Coronary artery (tissue), 2 donors: Measurements from ENCODE around the gene CTIF.

Experiments used
- DNase-seq: peaks from one replicate; pipeline ENCODE4 v3.0.0-alpha.2; 2017; ENCODE audit warnings: low spot score
- H3K27ac ChIP-seq, 2 donors: fragments of 200-600 bp; sonication (generic); one replicate each; pipeline ENCODE4 v1.5.1; 2016 to 2019
- H3K4me3 ChIP-seq: fragments of 200-600 bp; sonication (generic); 2 replicates; pipeline ENCODE4 v1.5.1; 2016; ENCODE audit warnings: mild to moderate bottlenecking, moderate library complexity
- TF ChIP-seq, protein P1 (sequence below): fragments of 200-600 bp; sonication (generic); IDR thresholded peaks from one replicate; pipeline ENCODE4 v1.5.1; 2019; ENCODE audit warnings: antibody characterized with exemption

The CTIF gene

DNA sequence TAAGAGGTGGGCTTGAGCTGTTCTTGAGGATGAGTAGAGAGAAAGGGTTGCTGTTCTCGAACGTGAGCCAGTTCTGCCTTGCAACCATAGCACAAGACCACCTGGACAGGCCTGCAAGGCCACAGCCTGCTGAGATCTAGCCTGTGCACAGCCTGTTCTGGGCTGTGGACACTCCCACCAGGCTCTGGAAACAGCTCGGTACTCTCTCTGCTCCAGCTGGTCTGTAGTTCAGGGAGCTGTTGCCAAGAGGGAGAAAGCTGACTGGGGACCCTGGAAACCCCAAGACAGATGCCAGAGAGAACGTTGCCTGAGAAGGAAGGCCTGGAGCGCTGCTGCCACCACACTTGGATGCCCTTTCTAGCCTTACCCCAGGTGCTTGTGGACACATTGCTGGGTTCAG, 69.8 kb downstream of the CTIF start:
- Histone ChIP-seq H3K4me3 (no peak overlapping the region), H3K27ac (no peak overlapping the region)
- TF ChIP-seq, protein P1, sequence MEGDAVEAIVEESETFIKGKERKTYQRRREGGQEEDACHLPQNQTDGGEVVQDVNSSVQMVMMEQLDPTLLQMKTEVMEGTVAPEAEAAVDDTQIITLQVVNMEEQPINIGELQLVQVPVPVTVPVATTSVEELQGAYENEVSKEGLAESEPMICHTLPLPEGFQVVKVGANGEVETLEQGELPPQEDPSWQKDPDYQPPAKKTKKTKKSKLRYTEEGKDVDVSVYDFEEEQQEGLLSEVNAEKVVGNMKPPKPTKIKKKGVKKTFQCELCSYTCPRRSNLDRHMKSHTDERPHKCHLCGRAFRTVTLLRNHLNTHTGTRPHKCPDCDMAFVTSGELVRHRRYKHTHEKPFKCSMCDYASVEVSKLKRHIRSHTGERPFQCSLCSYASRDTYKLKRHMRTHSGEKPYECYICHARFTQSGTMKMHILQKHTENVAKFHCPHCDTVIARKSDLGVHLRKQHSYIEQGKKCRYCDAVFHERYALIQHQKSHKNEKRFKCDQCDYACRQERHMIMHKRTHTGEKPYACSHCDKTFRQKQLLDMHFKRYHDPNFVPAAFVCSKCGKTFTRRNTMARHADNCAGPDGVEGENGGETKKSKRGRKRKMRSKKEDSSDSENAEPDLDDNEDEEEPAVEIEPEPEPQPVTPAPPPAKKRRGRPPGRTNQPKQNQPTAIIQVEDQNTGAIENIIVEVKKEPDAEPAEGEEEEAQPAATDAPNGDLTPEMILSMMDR, result no peak
- no peak for DNase-seq

DNA sequence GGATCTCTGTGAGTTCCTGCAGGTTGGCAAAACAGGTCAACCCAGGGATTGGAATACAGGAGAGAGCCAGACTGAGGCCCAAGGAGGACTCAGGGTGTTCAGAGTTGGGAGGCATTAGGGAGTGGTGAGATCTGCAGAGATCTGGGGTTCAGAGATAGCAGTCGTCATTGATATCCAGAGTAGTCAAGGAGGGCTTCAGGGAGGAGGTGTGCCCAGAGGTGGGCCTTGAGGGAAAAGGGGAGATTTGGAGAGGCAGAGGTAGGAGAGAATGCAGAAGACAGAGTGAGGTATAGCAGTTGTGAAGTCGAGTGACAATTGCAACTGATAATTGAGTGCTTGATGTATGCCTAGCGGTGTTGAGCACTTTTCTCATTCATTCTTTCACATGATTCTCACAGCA, 70.3 kb downstream of the CTIF start:
- no peak for DNase-seq
- H3K27ac ChIP-seq, result no peak overlapping the region
- H3K4me3 ChIP-seq, result no peak overlapping the region
- TF ChIP-seq, protein P1, result no peak

DNA sequence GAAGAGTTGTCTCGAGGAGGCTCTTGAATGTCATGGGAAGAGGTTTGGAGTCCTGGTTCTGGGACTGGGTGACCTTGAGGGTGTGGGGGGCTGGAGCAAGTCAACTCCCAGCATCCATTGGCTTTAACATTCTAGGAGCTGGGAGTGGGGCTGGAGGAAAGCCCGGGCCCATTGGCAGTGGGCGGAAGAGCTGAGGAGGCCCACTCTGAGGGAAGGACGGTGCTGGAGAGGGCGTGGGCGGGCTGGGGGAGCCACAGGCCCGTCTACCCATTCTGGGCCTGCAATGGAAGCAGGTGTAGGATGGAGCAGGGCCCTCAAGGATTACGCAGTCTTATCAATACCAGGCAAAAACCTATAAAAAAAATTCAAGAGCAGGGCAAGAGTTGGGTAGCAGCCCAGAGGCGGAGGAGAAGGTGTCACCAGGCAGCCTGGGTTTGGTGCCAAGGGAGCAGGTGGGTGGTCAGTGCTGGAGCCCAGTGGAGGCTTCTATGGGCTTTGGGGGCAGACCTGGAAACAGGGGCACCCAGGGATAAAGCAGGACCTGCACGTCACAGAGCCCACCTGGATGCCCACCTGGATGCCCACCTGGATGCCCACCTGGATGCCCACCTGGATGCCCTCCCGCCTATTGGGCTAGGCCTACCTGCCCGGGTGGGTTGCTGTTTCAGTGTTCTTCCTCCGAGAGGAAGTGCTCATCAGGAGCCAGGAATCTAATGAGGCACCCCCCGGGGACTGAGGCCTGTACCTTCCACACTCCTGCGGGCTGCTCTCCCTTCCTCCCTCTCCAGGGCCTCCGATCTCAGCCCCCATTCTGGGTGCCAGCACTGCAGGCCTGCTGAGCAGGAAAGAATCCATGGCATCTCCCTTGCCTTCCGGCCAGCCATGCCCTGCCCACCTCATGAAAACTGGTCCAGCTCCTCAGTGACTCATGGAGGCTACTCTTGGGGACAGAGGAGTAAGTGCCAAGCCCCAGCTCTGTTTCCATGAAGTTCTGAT, 71.3 kb downstream of the CTIF start:
- no peak for DNase-seq
- H3K4me3 ChIP-seq, result no peak overlapping the region
- TF ChIP-seq, protein P1, result no peak
- H3K27ac ChIP-seq, result peak overlapping the region in 1 of 2 donors; percentile 88

DNA sequence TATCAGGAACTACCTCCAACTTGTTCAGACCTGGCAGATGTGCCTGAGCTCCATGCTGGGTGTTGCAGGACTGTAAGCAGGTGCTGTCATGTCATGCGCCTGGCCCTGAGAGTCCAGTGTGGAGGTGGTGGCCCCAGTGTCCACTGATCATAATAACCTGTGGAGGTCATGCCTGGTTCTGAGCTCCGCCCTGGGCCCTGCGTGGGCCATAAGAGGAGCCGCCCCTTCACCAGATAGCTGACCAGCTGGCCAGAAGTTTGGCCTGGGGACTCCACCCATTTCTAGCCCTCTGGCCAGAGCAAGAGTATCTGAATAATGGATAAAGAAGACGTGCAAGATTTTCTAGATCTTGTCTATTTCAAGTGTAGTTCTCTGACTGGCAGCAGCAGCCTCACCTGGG, 72.4 kb downstream of the CTIF start:
- peak overlapping the region in 1 of 2 donors; percentile 88 for H3K27ac ChIP-seq
- no peak for DNase-seq
- TF ChIP-seq, protein P1, result no peak
- H3K4me3 ChIP-seq, result no peak overlapping the region

DNA sequence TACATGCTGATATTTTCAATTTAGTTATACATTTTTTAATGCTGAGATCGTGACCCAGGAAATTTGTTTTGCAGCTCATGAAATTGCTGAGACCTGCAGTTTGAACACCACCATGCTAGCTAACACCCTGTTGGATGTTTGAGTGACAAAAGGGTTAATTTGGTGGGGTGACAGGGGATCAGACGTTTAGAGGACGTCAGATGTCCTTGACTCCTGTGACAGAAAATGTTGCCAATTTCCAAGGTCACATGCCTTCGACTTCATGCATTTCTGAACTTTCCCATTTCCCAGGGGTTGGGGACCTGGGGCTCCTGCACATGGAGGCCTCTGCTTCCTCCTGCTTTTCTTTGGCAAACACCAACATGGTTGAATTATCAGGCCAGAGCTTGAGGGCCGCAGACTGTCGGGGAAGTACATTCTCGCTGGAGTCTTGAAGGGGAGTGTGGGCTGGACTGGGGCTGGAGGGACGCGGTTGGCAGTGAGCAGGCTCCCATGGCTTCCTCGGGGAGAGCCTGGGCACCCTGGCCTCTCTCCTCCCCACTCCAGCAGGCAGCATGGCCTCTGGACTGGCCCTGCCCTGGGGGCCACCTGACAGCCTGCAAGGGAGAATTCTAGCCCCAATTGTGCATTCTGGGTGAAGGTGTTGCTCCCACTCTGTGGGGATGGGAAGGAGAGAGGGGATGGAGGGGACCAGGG, 73.1 kb downstream of the CTIF start:
- peak overlapping the region in 1 of 2 donors; percentile 88 for H3K27ac ChIP-seq
- H3K4me3 ChIP-seq, result no peak overlapping the region
- no peak for DNase-seq
- TF ChIP-seq, protein P1, result no peak

DNA sequence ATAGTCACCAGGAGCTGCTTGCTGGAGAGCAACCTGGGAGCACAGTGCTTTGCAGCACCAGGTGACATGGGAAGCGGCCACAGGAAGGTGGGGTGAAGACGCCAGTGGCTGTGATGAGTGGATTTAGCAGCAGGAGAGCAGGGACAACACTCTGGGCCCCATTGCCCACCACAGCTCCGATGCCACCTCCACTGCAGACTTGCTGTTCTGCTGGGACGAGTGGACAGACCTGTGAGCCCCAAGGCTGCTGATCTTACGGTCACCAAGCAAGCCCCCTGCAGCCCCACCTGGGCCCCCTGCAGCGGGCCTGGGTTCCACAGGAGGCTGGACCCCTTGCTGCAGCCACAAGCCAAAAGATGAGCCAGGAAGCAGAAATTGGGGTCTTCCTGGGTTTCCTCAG, 73.7 kb downstream of the CTIF start:
- TF ChIP-seq, protein P1, result no peak
- Histone ChIP-seq H3K4me3 (no peak overlapping the region), H3K27ac (peak overlapping the region; percentile 58 to 88)
- no peak for DNase-seq
